Epithelial cell of prostate (primary cell): ENCODE results near the gene IQSEC1.

ENCODE experiments used
- DNase-seq: peaks from one replicate; pipeline ENCODE4 v3.0.0-alpha.2; 2011; ENCODE audit warnings: low read depth, low spot score
- H3K27ac ChIP-seq: fragments of 450-650 bp; 2 replicates; pipeline ENCODE4 v1.5.1; 2017; ENCODE audit warnings: mild to moderate bottlenecking

Gene IQSEC1

DNA sequence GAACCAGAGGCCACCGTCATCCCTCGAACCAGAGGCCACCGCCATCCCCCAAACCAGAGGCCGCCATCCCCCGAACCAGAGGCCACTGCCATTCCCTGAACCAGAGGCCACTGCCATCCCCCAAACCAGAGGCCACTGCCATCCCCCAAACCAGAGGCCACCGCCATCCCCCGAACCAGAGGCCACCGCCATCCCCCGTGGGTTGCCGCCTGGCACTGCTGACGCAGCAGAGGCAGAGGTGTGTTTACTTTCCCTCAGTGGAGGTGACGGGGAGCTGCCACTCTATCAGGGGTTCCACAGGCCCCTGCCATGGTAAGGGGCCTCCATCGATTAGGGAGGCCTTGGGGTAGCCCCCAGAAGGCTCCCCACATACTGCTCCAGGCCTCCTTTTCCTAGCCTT is 1.5 kb downstream of the IQSEC1 start:
- H3K27ac ChIP-seq = no peak overlapping the region
- DNase-seq = no peak

- DNase-seq = no peak
- no peak overlapping the region for H3K27ac ChIP-seq
Measured at GRCh38 chr3:13070391-13071070, 2.7 kb downstream of the IQSEC1 start.

DNA sequence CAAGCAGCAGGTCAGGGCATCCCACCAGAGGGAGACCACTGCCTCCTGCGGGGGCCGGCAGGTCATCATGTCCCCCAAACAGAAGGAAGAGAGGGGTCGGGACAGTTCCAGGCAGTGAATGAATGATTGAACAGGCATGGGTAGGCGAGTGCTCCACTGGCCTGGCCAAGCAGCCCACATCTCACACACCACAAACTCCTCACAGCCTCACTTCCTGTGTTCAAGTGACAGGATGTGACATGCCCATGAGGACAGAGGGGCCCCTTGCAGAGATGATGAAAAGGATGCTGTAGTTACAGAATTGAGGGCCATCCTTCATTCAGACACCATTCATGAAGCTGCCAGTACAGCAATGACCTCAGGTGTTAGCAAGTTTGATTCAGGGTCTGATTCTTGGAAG is 3.7 kb downstream of the IQSEC1 start:
- no peak for DNase-seq
- H3K27ac ChIP-seq = no peak overlapping the region

GRCh38 chr3:13068269-13069010 is 4.8 kb downstream of the IQSEC1 start:
- DNase-seq = no peak
- H3K27ac ChIP-seq = no peak overlapping the region

GRCh38 chr3:13067778-13068177 is 5.5 kb downstream of the IQSEC1 start:
- H3K27ac ChIP-seq = no peak overlapping the region

DNA sequence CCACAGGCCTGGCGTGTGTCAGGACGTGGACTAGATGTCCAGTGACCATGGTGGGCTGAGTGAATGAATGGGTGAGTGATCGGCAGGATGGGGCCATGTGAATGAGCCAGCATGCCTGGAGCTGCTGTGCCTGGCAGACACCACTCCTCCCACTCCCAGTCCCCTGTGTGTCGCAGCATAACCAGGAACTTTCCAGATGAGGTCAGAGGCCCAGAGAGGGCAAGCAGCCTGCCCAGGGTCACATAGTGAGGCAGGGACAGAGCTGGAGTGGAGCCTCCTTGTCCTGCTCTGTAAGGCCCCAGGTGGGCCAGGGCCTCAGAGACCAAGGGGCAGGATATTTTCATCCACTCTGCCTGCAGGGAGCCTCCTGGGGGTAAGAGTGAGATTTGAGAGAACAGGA is 6.4 kb downstream of the IQSEC1 start:
- no peak for DNase-seq
- no peak overlapping the region for H3K27ac ChIP-seq

More at GRCh38 chr3:13067778-13068177, 5.5 kb downstream of the IQSEC1 start:
- DNase-seq = no peak

DNA sequence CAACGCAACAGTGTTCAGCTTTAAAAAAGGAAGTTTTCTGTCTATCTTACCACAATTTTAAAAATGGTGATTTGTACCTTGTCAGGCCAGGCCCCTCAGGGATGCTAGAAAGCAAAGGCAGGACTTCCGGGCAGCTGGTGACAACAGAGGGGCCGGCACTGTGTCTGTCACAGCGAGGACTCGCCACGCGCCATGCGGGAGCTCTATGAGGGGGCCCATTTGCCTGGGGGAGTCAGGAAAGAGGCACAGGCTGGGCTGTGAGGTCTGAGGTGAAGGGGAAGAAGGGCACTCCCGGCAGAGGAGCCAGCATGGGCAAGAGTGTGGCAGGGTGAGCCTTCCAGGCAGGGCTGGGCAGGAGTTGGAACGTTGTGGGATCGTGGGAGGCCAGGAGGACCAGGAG is 7.0 kb downstream of the IQSEC1 start:
- no peak overlapping the region for H3K27ac ChIP-seq

GRCh38 chr3:13065727-13066126 is 7.5 kb downstream of the IQSEC1 start:
- H3K27ac ChIP-seq = no peak overlapping the region

More for the DNA sequence above, 7.0 kb downstream of the IQSEC1 start:
- DNase-seq = no peak

DNA sequence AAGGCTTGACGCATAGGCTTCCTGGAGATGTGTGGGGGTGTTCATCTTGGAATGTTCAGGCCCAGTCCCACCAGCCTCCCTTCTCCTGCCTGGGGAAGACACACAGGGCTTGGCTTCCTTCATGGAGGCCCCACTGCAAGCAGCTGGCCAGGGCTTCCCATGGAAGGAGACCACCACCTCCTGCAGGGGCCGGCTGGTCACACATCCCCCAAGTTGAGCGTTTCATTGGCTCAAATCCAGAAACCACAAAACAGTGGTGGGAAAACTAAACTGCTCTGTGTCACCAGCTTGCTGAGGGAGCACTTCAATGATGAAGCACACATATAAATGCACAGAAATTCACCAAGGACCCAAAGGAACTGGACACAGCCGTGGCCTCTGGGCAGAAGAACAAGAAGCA is 8.3 kb downstream of the IQSEC1 start:
- no peak overlapping the region for H3K27ac ChIP-seq
- no peak for DNase-seq

More at GRCh38 chr3:13065727-13066126, 7.5 kb downstream of the IQSEC1 start:
- no peak for DNase-seq

- no peak overlapping the region for H3K27ac ChIP-seq
- no peak for DNase-seq
Measured at GRCh38 chr3:13064159-13064868, 8.9 kb downstream of the IQSEC1 start.

GRCh38 chr3:13063225-13063624 is 10.0 kb downstream of the IQSEC1 start:
- H3K27ac ChIP-seq = no peak overlapping the region
- DNase-seq = no peak

- DNase-seq = no peak
- no peak overlapping the region for H3K27ac ChIP-seq
Measured at GRCh38 chr3:13062647-13063046, 10.6 kb downstream of the IQSEC1 start.

DNA sequence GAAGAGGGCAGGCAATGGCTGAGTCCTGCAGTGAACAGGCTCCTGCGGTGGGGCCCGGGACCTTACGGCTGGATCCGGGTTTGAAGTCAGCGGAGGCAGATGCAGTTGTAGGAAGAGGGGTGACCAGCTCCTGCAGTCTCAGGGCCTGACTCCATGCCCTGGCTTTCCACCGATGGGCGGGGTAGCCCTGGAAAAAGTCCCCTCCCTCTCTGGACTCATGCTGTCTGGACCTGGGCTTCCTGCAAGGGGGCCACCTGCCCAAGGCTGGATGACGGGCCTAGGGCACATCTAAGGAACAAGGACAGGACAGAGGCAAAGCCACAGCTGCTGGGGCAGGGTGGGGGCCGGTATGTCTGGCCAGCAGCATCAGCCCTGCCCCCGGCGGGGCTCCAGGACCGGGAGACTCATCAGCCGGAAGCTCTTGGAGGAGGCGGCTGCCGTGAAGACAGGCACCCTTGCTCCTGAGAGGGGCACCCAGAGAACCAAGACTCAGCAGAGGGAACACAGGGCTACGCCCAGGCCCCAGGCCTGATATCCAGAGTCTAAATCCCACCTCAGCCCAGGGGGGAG is 12.8 kb downstream of the IQSEC1 start:
- H3K27ac ChIP-seq = no peak overlapping the region
- DNase-seq = no peak

DNA sequence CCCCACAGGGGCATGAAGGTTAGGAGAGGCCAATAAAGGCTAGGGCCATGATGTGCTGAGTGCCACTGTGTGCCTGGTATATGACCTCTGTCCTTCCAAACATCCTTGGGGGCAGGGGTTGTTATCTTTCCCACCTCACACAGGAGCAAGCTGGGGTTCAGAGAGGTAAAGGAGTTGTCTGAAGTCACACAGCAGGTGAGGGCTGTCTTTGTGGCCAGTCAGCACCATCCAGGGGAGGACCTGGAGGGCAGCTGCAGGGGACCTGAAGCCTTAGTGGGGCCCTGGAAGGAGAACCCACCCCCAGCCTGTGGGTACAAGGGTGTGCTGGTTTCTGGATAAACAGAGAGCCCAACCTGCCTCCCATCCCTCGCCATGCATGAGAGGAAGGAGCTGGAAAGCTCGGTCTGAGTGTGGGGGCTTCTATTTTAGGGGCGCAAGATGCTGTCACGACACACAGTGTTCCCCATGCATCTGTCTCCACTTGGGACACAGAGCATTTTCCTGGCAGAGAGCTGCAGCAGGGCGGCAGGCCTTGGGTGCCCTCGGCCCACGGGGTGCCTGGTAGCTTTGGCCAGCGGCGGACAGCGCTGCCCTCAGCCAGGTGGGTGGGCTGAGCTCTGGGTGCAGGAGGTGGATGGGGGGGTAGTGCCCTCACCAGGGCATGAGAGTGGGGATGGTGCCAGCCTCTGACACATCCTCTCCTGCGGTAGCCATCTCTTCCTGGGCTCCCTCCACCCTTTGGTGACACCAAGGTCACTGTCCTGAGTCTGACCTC is 14.7 kb downstream of the IQSEC1 start:
- no peak for DNase-seq
- no peak overlapping the region for H3K27ac ChIP-seq

GRCh38 chr3:13057282-13058040 is 15.8 kb downstream of the IQSEC1 start:
- H3K27ac ChIP-seq = no peak overlapping the region

DNA sequence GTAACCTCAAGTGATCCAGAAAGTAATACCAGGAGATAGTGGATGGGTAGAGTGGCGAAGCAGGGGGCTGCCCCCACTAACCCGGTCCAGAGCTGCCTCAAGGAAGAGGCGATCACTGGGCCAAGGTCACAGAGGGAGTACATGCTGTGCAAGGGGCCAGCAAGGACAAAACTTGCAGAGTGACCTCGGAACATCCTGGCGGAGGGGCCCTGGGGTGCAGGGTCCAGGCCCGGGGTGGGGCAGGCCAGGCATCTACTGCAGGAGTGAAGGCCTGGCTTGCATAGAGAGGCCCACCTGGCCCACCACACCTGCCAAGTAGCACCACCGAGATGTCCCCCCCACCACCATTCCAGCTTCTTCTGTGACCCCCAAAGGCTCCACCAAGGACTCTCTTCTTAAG is 17.6 kb downstream of the IQSEC1 start:
- no peak overlapping the region for H3K27ac ChIP-seq
- DNase-seq = no peak

More at GRCh38 chr3:13057282-13058040, 15.8 kb downstream of the IQSEC1 start:
- no peak for DNase-seq

DNA sequence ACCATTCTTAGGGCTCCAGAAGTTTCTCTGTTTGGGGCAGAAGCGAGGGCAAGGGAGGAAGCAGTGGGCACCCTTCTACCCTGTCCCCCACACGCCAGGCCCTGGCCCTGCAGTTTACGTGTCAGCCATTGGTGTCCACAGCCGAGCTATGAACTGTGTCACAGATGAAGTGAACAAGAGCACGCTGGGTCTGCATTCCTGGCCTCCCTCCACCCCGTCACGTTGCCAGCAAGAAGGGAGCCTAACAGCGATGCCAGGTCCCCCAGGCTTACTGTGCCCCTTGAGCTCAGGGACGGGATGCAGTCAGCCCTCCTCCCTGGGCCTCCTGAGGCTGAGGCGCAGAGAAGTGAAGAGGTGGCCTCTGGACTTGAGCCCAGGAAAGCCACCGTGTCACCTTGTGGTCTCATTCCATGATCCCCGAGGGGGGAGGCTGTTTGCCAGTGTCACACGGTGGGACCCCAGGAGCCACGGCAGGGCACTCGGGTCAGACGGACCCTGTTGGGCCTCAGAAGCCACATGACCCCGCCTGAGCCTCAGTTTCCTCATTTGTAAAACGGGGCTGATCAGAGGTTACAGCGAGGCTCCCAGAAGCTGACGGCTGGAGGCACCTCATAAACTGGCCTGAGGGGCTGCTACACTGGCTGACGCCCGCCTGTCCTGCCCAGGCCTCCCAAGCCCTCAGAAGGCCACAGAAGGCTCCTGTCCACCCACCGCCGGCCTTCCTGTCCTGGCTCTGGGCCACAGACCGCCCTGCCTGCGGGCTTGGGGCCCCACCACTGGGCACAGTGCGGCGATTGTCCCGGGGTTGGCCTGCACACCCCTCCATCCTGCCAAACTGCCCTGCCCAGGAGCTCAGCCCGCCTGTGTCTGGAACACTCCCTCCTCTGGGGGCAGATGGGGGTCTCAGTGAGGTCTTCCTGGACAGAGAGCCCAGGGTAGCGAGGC is 18.6 kb downstream of the IQSEC1 start:
- H3K27ac ChIP-seq = no peak overlapping the region
- no peak for DNase-seq

- no peak overlapping the region for H3K27ac ChIP-seq
- DNase-seq = no peak
Measured at GRCh38 chr3:13053893-13054292, 19.3 kb downstream of the IQSEC1 start.
